ENCODE data around the gene PNLIPRP2.

The PNLIPRP2 gene

DNA sequence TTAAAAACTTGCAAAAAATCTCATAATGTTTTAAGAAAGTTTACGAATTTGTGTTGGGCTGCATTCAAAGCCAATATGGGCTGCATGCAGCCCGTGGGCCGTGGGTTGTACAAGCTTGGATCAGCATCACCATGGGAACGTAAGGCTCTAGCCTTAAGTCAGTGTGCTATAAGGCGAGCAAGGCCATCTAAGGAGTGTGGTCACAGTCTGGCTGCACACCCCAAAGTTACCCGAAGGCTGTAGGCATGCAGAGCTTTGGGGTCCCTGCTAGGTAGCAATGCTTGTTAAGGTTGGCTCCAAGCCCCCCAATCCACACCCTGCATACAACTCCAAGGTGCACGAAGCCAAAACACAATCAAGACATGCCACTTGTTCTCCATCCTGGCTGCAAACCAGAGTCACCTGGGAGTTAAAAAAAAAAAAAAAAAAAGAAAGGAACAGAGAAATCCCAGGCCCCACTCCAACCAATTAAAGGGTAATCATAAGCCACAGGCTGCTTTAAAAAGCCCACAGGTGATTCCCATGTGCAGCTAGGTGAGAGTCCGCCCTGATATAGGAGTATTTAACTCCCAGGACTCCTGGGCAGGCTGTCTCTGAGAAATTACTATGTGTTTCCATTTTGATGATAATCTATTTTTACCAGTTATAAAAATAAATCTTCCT lies 8.5 kb upstream of the PNLIPRP2 start:
- no peak for DNase-seq (ENCODE audit: low read depth in 2 of 2, low spot score in 1 of 2)

DNA sequence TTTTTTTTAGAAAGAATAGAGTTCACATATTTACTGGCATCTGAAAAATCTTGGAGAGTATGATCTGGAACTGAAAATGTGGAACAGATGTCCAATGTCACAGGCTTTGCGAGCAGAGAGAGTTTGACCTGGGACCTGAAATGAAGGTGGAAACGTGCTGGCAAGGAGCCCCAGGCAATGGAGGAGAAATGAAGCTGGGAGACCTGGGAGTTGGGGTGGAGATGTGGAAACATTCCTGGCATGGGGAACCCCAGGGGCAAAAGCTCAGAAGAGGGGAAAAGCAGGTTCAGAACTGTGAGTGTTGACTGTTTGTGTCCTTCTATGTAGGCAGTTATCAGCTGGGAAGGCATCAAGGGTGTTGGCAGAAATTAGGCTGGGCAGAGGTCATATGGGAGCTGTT lies 7.3 kb upstream of the PNLIPRP2 start:
- no peak for DNase-seq (ENCODE audit: low read depth in 2 of 2, low spot score in 1 of 2)

DNA sequence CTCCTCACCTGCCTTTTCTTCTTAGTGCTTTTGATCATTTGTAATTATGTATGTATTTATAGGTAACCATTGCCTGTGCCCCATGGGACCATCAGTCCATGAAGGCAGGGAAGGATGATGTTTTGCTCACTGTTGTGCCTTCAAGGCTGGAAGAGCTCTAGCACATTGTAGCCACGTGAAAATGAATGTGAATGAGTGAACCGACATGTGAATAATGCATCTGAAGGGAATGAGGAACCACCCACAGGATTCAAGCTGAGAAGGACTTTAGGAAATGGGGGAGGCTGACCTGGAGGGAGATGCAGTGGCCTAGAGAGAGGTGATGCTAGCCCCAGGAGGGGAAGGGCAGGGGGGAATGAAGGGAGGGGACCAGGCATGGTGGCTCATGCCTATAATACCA lies 6.0 kb upstream of the PNLIPRP2 start:
- no peak for DNase-seq (ENCODE audit: low read depth in 2 of 2, low spot score in 1 of 2)

DNA sequence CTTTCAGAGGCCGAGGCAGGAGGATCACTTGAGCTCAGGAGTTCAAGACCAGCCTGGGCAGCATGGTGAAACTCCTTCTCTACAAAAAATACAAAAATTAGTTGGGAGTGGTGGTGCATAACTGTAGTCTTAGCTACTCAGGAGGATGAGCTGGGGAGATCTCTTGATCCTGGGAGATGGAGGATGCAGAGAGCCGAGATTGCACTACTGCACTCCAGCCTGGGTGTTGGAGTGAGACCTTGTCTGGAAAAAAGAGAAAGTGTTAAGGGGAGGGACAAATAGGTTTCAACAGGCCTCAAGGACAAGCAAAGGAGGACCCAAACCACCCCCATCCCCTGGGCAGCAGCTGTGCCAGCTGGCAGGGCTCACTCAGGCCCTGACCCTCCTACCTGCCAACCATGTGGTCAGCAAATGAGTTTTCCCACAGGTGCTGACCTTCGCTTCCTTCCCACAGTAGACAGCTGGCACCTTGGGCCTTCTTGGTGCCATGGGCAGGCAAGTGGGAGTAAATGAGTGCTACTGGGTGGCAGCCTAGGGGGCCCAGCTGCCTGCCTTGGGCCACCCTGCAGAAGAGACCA lies 5.5 kb upstream of the PNLIPRP2 start:
- no peak for DNase-seq (ENCODE audit: low read depth in 2 of 2, low spot score in 1 of 2)

DNA sequence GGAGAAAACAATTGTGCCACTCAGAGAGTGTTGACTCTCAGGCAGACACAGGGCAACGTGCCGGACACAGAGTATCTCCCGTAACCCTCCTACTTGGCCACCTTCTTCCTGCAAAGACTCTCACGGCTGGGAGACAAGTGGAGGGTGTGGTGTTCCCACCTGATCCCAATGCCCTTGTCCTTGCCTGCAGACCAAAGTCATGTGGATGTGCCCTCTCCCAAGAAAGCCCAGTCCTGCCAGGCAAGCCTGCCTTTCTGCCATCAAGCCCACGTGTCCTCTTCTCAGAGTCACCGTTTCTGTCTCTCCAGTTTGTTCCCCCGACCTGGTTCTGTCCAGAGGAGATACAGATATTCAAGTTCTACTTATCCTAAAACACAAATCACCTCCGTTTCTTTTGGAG lies 723 bp downstream of the PNLIPRP2 start:
- no peak for DNase-seq (ENCODE audit: low read depth in 2 of 2, low spot score in 1 of 2)

DNA sequence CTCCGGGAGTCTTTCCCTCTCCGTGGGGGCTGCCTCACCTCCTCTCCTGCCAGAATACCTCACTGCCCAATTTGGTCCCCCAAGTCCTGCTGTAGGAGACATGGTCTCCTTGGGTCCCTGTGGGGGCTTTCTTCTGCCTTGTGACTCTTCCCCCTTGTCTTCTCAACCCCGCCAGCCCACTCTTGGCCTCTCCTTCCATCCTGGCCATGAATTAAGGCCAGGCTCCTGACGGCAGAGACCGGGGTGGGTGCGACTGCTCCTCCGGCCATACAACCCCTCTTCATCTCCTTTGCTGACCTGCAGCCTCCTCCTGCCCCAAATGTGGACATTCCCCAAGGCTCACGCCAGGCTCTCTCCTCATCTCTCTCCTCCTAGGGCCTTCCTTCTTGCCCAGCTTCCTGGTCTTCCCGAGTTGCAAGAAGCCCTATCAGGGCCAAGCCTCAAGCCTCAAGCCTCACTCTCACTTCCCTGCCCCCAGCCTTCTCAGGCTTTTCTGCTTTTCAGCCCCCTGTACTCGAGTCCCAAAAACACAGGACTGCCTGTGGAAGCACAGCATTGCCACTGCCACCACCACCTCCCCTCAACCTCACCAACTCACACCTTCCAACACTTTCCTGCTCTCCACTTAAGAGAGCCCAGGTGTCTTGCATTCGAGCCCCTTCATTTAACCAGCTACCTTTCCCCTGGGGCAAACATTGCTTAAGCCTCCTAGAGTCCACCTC lies 1.3 kb downstream of the PNLIPRP2 start:
- no peak for DNase-seq (ENCODE audit: low read depth in 2 of 2, low spot score in 1 of 2)

DNA sequence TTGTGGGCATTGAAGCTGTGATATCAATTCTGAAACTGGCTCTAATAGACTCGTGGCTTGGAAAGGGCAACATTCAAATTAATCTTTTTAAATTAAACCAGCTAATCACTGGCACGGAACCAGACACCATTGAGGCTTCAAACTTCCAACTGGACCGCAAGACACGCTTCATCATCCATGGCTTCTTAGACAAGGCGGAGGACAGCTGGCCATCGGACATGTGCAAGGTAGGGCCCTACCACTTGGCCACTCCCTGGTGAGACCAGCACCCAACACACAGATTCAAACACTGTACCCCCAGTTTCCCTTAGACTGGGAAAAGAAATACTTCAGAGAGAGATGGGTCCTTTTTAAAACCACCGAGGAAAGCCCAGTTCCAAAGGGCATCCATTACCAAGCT lies 5.1 kb downstream of the PNLIPRP2 start:
- DNase-seq (ENCODE audit: low read depth in 2 of 2, low spot score in 1 of 2) = no peak

DNA sequence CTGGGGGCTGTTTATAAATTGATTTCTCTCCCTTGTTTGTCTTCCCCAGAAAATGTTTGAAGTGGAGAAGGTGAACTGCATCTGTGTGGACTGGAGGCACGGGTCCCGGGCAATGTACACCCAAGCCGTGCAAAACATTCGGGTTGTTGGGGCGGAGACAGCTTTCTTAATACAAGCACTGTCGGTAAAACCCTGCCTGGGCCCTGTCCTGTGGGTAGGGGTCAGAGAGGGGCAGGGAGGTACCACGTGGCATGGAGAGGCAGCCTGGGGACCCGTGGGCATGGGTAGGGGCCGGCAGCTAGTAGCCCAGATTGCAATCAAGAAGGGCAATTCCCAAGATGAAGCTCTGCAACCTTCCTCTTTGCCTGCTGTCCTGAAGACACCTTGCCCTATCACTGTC lies 6.1 kb downstream of the PNLIPRP2 start:
- DNase-seq (ENCODE audit: low read depth in 2 of 2, low spot score in 1 of 2) = no peak

DNA sequence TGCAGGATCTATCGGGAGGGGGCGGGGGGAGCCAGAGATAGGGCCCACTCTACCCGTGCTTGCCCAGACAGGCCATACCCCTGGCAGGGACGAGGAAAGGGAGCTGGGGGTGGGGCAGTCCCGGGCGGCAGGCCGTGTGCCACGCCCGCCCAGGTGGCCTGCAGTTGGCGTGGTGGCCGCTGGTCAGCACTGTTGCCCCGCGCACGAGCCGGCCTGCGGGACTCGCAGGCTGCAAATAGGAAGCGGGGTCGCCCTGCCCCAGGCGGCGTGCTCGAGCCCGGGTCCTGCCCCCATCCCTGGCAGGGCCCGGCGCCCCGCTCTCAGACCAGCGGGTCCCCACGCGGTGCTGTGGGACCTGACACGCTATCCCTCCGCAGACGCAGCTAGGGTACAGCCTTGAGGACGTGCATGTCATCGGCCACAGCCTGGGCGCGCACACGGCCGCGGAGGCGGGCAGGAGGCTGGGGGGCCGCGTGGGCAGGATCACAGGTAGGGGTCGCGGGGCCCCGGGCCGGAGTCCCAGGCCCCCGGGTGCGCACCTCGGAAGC lies 6.7 kb downstream of the PNLIPRP2 start:
- no peak for DNase-seq (ENCODE audit: low read depth in 2 of 2, low spot score in 1 of 2)

DNA sequence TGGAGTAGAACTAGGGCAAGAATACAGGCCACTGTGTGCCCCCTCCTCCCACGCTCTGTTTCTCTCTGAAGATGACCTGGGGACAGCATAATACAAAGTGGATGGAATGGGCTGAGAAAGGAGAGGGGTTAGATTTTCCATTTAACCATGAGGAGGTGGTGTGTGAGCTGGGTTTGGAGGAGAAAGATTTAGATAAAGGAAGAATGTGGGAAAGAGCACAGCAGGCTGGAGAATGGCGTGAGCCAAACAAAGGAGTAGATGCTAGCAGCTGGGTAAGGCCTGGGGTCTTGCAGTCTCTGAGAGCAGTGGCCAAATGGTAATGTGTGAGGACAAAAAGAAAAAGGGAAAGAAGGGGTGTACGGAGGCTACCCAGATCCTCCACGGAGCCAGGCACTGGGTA lies 8.6 kb downstream of the PNLIPRP2 start:
- DNase-seq (ENCODE audit: low read depth in 2 of 2, low spot score in 1 of 2) = no peak

DNA sequence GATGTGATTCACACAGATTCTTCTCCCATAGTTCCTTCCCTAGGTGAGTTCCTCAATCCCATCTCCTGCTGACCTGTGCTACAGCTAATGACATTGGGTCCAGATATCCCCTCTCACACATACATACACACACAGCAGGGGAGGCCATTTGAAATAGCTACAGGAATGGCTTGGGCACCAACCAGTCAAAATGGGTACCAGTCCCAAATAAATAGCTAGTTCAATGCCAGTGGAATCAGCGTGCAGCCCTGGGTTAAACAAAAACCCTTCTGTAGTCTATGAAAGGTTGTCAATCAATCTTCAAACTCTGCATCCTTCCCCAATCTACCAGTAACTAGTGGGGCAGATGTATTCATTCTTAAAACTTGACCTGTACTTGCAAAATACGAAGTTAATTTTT lies 9.3 kb downstream of the PNLIPRP2 start:
- DNase-seq (ENCODE audit: low read depth in 2 of 2, low spot score in 1 of 2) = no peak

DNA sequence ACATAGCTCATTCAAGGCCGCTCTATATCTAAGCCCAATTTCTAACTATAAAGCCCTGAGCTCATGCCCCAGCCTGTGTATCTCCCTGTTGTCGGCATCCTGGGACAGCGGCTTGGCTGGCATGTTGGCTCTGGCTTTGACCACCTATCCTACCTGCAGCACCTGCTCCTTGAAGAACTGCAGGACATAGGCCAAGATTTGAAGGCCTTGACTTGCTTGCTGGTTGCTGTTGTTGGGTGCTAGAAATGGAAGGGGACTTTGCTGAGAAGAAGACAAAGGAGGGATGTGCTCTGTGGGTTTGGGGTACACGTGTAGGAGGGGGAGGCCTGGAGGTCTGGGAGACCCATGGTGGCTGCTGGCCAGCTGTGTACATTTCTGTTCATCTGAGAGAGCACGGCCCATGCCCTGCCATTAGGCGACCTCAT lies 11.1 kb downstream of the PNLIPRP2 start:
- no peak for DNase-seq (ENCODE audit: low read depth in 2 of 2, low spot score in 1 of 2)

DNA sequence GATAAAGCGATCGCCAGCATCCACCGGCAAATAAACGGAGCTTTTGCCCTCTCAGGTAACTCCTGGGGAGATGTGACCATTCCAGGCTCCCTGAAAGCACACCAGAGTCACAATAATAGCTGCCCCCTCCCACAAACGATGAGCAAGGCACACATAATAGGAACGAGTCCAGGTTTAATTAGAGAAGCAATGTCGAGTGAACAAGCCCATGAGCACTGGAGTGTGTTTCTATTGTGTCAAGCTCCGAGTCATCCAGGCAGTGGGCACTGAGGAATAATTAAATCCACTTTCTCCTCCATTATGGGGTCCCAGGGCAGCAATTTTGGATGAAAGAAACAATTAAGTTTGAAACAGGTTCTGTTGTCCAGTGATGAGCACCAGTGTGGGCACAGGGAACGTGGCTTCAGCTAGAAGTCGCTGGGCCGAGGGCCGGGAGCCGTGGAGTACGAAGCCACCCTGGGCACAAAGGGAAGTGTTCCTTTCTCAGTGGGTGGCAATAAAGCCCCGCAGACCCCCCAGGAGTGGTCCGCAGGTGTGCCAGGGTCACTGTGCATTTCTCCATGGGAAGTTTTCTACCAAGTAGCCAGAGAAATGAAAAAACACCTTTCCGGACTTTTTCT lies 12.0 kb downstream of the PNLIPRP2 start:
- no peak for DNase-seq (ENCODE audit: low read depth in 2 of 2, low spot score in 1 of 2)

DNA sequence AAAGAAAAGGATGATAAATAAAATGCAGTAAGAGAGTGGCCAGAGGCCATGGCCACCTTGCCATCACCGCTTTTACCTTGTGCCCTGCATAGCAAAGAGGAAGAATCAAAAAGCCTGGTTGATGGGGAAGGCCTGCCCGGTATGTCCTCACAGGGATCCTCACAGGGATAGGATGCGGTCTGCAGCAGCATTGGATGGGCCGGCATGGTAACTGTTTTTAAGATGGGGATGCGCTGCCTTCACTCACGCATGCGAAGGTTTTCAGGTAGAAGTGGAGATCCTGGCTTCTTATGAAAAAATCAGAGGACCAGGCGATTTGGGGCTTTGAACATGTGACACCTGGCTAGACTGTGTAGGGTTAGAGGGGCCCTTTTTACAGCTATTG lies 12.5 kb downstream of the PNLIPRP2 start:
- DNase-seq (ENCODE audit: low read depth in 2 of 2, low spot score in 1 of 2) = no peak

DNA sequence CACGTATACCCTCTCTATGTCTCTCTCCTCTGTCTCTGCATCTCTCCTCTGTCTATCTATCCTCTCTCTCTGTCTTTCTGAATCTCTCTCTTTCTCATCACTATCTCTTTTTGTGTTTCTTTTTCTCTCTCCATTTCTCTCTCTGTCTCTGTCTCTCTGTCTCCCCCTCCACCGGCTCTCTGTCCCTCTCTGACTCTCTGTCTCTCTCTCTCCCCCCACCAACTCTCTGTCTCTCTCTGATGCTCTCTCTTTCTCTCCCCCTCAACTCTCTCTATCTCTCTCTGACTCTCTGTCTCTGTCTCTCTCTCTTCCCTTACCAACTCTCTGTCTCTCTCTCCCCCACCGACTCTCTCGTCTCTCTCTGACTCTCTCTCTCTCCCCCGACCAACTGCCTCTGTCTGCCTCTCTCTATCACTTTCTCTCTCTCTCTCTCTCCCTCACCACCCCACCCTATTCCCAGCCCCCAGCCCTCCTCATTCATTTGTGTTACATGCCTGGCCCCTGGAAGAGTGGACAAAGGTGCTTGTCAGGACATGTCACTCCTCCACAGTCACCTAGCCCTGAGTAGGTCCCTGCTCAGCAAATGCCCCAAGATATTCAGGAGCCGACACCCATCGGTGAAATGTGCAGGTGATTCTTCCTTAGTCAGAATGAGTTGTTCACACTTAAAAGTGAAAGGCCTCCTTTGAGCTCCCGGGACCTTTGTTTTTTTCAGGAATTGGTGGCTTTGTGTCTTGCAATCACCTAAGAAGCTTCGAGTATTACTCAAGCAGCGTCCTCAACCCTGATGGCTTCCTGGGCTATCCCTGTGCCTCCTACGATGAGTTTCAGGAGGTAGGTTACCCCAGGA lies 13.6 kb downstream of the PNLIPRP2 start:
- no peak for DNase-seq (ENCODE audit: low read depth in 2 of 2, low spot score in 1 of 2)

DNA sequence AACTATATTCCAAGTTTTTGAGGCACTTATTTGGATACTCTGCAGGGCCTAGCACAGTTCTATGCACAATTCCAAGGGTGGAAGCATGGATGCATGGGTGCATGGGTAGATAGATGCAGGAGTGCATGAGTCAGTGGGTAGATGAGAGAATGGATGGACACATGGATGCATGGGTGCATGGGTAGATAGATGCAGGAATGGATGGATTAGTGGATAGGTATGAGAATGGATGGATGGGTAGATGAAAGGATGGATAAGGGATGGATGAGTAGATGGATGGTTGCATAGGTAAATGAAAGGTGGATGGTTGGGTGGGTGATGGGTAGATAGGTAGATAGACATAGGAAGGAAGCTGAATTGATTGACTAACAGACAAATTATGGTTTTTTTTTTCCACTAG lies 15.6 kb downstream of the PNLIPRP2 start:
- no peak for DNase-seq (ENCODE audit: low read depth in 2 of 2, low spot score in 1 of 2)

DNA sequence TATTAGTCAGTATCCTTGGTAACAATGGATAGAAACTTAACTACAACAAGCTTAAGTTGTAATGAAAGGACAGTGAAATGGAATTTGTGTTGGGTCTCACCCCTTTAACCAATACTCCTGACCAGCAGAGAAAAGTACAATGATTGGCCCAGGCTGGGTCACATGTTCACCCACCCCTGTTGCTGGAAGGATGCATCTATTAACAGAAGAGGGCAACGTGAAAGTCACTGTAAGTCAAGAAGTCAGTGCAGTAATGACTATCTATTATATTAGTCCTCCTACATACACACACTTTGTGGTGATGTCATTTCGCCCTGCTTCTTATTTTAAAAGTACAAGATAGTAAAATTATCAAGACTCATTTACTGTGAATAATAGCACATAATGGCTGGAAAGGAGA lies 16.2 kb downstream of the PNLIPRP2 start:
- DNase-seq (ENCODE audit: low read depth in 2 of 2, low spot score in 1 of 2) = no peak

DNA sequence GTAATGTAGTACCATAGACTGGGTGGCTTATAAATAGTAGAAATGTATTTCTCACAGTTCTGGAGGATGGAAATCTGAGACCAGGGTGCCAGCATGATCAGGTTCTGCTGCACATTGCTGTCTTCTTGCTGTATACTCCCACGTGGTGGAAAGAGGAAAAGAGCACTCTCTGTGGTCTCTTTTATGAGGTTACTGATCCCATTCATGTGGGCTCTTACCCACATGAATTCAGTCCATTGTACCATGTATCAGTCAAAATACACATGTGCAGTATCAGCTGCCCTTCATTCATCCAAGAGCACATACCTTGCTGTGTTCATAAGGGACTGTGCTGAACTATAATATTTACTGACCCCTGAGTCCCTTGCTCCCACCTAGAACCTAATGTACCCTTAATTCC lies 17.1 kb downstream of the PNLIPRP2 start:
- no peak for DNase-seq (ENCODE audit: low read depth in 2 of 2, low spot score in 1 of 2)

DNA sequence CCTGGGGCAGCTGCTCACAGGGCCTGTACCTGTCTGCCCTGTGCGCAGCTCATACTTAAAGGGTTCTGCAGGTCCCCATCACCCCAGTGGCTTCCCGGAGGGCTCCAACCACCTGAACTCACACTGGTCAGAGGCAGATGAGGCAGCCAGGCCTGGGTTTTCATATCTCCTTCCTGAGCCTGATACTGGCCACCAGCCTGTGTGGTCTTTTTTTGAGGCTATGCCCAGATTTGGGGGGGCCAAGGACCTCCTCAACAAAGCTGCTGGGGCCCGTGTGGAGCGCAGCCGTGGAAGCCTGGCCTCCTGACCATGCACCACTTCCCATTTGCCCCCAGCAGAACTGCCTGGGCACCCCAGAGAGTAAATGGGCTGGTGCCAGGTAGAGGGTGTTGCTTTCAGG lies 25.7 kb downstream of the PNLIPRP2 start:
- DNase-seq (ENCODE audit: low read depth in 2 of 2, low spot score in 1 of 2) = no peak

DNA sequence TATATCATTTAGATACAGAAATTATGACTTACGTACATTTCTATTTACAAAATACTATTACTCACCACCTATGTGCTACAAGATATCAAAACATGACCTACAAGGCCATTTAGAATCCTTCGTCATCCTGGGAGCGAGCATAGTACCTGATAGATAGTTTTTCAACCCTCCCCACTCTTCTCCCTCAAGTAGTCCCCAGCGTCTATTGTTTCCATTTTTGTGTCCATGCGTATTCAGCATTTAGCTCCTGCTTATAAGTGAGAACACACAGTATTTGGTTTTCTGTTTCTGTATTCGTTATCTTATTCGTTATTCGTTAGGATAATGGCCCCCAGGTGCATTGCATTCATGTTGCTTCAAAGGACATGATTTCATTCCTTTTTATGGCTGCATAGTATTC lies 28.1 kb downstream of the PNLIPRP2 start:
- no peak for DNase-seq (ENCODE audit: low read depth in 2 of 2, low spot score in 1 of 2)

DNA sequence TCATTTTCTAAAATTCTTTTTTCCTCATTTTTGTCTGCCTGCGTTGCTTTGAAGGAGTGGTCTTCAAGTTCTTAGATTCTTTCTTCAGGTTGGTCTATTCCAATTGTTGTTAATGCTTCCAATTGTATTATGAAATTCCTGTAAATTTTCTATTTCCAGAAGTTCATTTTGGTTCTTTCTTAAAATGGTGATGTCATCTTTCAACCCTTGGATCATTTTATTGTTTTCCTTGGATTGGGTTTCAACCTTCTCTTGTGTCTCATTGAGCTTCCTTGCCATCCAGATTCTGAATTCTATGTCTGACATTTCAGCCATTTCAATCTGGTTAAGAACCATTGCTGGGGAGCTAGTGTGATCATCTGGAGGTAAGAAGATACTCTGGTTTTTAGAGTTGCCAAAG lies 33.1 kb downstream of the PNLIPRP2 start:
- no peak for DNase-seq (ENCODE audit: low read depth in 2 of 2, low spot score in 1 of 2)

Data from stimulated activated CD8-positive, alpha-beta memory T cell treated with anti-CD3 and anti-CD28 coated beads, Interleukin-4, amount 100 ng/mL, for 1 hour (primary cell).